Measurements from ENCODE around the gene CRELD1.

The CRELD1 gene

GRCh38 chr3:9940746-9941145 is 7.1 kb downstream of the CRELD1 start:
- TF ChIP-seq POLR2A (IDR thresholded peaks at IDR 0.05; ENCODE audit: low read depth, low read length) (no peak), POLR2AphosphoS5 (IDR thresholded peaks at IDR 0.05; ENCODE audit: low read depth, low read length) (no peak), TAF1 (IDR thresholded peaks at IDR 0.05; ENCODE audit: borderline replicate concordance, low read depth, low read length) (no peak)
- FAIRE-seq: no peak

GRCh38 chr3:9942164-9942563 is 8.5 kb downstream of the CRELD1 start:
- DNase-seq (ENCODE audit: insufficient read length) (no peak), FAIRE-seq (no peak)
- TF ChIP-seq TAF1 (IDR thresholded peaks at IDR 0.05; ENCODE audit: borderline replicate concordance, low read depth, low read length) (no peak), POLR2AphosphoS5 (IDR thresholded peaks at IDR 0.05; ENCODE audit: low read depth, low read length) (no peak), POLR2A (IDR thresholded peaks at IDR 0.05; ENCODE audit: low read depth, low read length) (no peak)

More at GRCh38 chr3:9940746-9941145, 7.1 kb downstream of the CRELD1 start:
- no peak for DNase-seq (ENCODE audit: insufficient read length)

- no peak for FAIRE-seq
- TF ChIP-seq TAF1 (IDR thresholded peaks at IDR 0.05; ENCODE audit: borderline replicate concordance, low read depth, low read length) (no peak), POLR2A (IDR thresholded peaks at IDR 0.05; ENCODE audit: low read depth, low read length) (peak; percentile 21; the same call in 1 of the 2 replicates), POLR2AphosphoS5 (IDR thresholded peaks at IDR 0.05; ENCODE audit: low read depth, low read length) (no peak)
- DNase-seq (ENCODE audit: insufficient read length): no peak
These were observed 9.5 kb downstream of the CRELD1 start for GRCh38 chr3:9942934-9943690.

GRCh38 chr3:9944271-9944670 is 10.6 kb downstream of the CRELD1 start:
- TF ChIP-seq POLR2AphosphoS5 (IDR thresholded peaks at IDR 0.05; ENCODE audit: low read depth, low read length) (no peak), POLR2A (IDR thresholded peaks at IDR 0.05; ENCODE audit: low read depth, low read length) (no peak; the same call in 1 of the 2 replicates), TAF1 (IDR thresholded peaks at IDR 0.05; ENCODE audit: borderline replicate concordance, low read depth, low read length) (no peak)
- DNase-seq (ENCODE audit: insufficient read length): no peak
- FAIRE-seq: no peak

- no peak for FAIRE-seq
- TF ChIP-seq POLR2AphosphoS5 (IDR thresholded peaks at IDR 0.05; ENCODE audit: low read depth, low read length): no peak
- no peak for TF ChIP-seq TAF1 (IDR thresholded peaks at IDR 0.05; ENCODE audit: borderline replicate concordance, low read depth, low read length)
- TF ChIP-seq POLR2A (IDR thresholded peaks at IDR 0.05; ENCODE audit: low read depth, low read length): no peak
- DNase-seq (ENCODE audit: insufficient read length): no peak
These were observed 11.7 kb downstream of the CRELD1 start for GRCh38 chr3:9945358-9945757.

- TF ChIP-seq POLR2AphosphoS5 (IDR thresholded peaks at IDR 0.05; ENCODE audit: low read depth, low read length) (no peak), POLR2A (IDR thresholded peaks at IDR 0.05; ENCODE audit: low read depth, low read length) (no peak), TAF1 (IDR thresholded peaks at IDR 0.05; ENCODE audit: borderline replicate concordance, low read depth, low read length) (no peak)
- DNase-seq (ENCODE audit: insufficient read length): no peak
These were observed 12.7 kb downstream of the CRELD1 start for GRCh38 chr3:9946112-9947024.

GRCh38 chr3:9947025-9947995 is 13.7 kb downstream of the CRELD1 start:
- no peak for TF ChIP-seq POLR2A (IDR thresholded peaks at IDR 0.05; ENCODE audit: low read depth, low read length)
- TF ChIP-seq POLR2AphosphoS5 (IDR thresholded peaks at IDR 0.05; ENCODE audit: low read depth, low read length): no peak
- TF ChIP-seq TAF1 (IDR thresholded peaks at IDR 0.05; ENCODE audit: borderline replicate concordance, low read depth, low read length): no peak
- FAIRE-seq (no peak), DNase-seq (ENCODE audit: insufficient read length) (no peak)

More at GRCh38 chr3:9946112-9947024, 12.7 kb downstream of the CRELD1 start:
- no peak for FAIRE-seq

- no peak for DNase-seq (ENCODE audit: insufficient read length)
- FAIRE-seq: no peak
- TF ChIP-seq POLR2A (IDR thresholded peaks at IDR 0.05; ENCODE audit: low read depth, low read length) (no peak), TAF1 (IDR thresholded peaks at IDR 0.05; ENCODE audit: borderline replicate concordance, low read depth, low read length) (no peak), POLR2AphosphoS5 (IDR thresholded peaks at IDR 0.05; ENCODE audit: low read depth, low read length) (no peak)
These were observed 15.0 kb downstream of the CRELD1 start for GRCh38 chr3:9948586-9948985.

- FAIRE-seq (no peak), DNase-seq (ENCODE audit: insufficient read length) (no peak)
- TF ChIP-seq POLR2A (IDR thresholded peaks at IDR 0.05; ENCODE audit: low read depth, low read length): no peak
- TF ChIP-seq POLR2AphosphoS5 (IDR thresholded peaks at IDR 0.05; ENCODE audit: low read depth, low read length): no peak
- no peak for TF ChIP-seq TAF1 (IDR thresholded peaks at IDR 0.05; ENCODE audit: borderline replicate concordance, low read depth, low read length)
These were observed 15.5 kb downstream of the CRELD1 start for GRCh38 chr3:9949115-9949514.

- TF ChIP-seq TAF1 (IDR thresholded peaks at IDR 0.05; ENCODE audit: borderline replicate concordance, low read depth, low read length): no peak
- no peak for TF ChIP-seq POLR2AphosphoS5 (IDR thresholded peaks at IDR 0.05; ENCODE audit: low read depth, low read length)
- no peak for TF ChIP-seq POLR2A (IDR thresholded peaks at IDR 0.05; ENCODE audit: low read depth, low read length)
- no peak for DNase-seq (ENCODE audit: insufficient read length)
- FAIRE-seq: no peak
These were observed 16.0 kb downstream of the CRELD1 start for GRCh38 chr3:9949626-9950025.
